ENCODE measurements around the gene NAA80.

DNA sequence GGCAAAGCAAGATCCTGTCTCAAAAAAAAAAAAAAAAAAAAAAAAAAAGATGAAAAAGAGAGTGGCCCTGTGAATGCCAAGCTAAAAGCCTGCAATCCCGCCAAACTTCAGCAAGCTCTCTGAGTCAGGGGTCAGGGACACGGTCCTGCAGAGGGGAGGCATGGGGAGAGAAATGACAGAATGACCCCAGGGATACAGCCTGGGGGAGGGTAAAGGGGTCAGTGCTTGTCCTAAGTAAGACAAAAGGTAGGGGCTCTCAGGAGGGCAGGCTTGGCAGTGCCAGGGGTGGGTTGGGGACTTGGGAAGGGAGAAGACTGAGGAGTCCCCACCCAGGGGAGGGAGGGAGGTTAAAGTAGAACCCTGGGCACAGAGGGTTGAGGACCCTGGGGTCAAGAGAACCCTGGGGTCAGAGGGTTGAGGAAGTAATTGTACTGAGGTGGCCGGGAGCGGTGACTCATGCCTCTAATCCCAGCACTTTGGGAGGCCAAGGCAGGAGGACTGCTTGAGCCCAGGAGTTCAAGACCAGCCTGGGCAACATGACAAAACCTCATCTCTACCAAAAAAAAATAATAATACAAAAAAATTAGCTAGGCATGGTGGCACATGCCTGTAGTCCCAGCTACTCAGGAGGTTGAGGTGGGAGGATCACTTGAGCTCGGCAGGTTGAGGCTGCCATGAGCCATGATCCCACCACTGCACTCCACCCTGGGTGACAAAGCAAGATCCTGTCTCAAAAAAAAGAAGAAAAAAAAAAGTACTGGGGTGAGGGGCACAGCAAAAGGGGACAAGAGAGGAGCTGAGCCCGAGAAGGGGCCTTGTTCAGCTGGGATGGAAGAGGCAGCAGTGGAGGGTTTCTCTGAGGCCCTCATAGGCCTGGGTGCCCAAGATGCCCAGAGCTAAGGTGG is 35.5 kb downstream of the NAA80 start:
- TF ChIP-seq, protein P1, sequence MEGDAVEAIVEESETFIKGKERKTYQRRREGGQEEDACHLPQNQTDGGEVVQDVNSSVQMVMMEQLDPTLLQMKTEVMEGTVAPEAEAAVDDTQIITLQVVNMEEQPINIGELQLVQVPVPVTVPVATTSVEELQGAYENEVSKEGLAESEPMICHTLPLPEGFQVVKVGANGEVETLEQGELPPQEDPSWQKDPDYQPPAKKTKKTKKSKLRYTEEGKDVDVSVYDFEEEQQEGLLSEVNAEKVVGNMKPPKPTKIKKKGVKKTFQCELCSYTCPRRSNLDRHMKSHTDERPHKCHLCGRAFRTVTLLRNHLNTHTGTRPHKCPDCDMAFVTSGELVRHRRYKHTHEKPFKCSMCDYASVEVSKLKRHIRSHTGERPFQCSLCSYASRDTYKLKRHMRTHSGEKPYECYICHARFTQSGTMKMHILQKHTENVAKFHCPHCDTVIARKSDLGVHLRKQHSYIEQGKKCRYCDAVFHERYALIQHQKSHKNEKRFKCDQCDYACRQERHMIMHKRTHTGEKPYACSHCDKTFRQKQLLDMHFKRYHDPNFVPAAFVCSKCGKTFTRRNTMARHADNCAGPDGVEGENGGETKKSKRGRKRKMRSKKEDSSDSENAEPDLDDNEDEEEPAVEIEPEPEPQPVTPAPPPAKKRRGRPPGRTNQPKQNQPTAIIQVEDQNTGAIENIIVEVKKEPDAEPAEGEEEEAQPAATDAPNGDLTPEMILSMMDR (IDR thresholded peaks at IDR 0.05; ENCODE audit: control extremely low read depth in 1 of 3, insufficient read depth in 1 of 3, low read depth in 1 of 3, low read length in 3 of 3): no peak
- no peak for TF ChIP-seq NANOG (IDR thresholded peaks at IDR 0.05; ENCODE audit: insufficient read depth, low read depth, low read length, poor library complexity, severe bottlenecking)

All from H1 (cell line).